Measurements from ENCODE around the gene WFDC8. TPM values are rescaled to one million over a fixed set of nuclear protein-coding genes. Genes with fewer than 3 reads are reported as not detected.

The WFDC8 gene
- total and polyA plus RNA-seq, 8 donors: not detected

DNA sequence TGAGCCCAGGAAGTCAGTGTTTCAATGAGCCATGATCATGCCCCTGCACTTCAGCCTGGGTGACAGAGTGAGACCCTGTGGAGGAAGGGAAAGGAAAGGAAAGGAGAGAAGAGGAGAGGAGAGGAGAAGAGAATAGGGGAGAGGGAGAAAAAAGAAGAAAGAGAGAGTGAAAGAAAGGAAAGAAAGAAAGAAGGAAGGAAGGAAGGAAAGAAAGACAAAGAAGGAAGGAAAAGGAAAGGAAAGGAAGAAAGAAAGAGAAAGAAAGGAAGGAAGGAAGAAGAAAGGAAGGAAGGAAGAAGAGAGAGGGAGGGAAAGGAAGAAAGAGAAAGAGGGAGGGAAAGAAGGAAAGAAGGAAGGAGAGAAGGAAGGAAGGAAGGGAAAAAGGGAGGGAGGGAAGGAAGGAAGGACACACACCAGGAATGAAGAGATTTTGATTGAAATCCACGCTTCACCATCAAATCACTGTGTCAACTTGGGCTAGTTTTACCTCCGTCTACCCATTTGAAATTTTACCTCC, 14.3 kb downstream of the WFDC8 start:
- no peaks in the 10 kb centered on the region for H3K9me3 ChIP-seq
- H3K27me3 ChIP-seq: peaks cover 0 to 11% (median 0%) of the 10 kb centered on the region in 3 donors
- H3K4me1 ChIP-seq: no peaks in the 10 kb centered on the region
- WGBS, 5 donors: 69 to 86% (median 80%) methylated on average over 2 of the region's 2 CpGs
- no peak overlapping the region for H3K4me3 ChIP-seq
- DNase-seq: no peak
- no peaks in the 10 kb centered on the region for H3K36me3 ChIP-seq
- H3K27ac ChIP-seq: no peak overlapping the region
- TF ChIP-seq, protein P1, sequence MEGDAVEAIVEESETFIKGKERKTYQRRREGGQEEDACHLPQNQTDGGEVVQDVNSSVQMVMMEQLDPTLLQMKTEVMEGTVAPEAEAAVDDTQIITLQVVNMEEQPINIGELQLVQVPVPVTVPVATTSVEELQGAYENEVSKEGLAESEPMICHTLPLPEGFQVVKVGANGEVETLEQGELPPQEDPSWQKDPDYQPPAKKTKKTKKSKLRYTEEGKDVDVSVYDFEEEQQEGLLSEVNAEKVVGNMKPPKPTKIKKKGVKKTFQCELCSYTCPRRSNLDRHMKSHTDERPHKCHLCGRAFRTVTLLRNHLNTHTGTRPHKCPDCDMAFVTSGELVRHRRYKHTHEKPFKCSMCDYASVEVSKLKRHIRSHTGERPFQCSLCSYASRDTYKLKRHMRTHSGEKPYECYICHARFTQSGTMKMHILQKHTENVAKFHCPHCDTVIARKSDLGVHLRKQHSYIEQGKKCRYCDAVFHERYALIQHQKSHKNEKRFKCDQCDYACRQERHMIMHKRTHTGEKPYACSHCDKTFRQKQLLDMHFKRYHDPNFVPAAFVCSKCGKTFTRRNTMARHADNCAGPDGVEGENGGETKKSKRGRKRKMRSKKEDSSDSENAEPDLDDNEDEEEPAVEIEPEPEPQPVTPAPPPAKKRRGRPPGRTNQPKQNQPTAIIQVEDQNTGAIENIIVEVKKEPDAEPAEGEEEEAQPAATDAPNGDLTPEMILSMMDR (IDR thresholded peaks at IDR 0.05): no peak
- TF ChIP-seq POLR2A (IDR thresholded peaks at IDR 0.05): no peak
- no peak for TF ChIP-seq EP300 (IDR thresholded peaks at IDR 0.05)
- TF ChIP-seq POLR2AphosphoS5 (IDR thresholded peaks at IDR 0.05): no peak
- intact Hi-C loops (cut with DNase I; ENCODE audit: low total_unique reads): no loop called here

- H3K27ac ChIP-seq: no peak overlapping the region
- no peaks in the 10 kb centered on the region for H3K27me3 ChIP-seq
- no peaks in the 10 kb centered on the region for H3K36me3 ChIP-seq
- no peak for DNase-seq
- no peaks in the 10 kb centered on the region for H3K4me1 ChIP-seq
- H3K4me3 ChIP-seq: no peak overlapping the region
- no peaks in the 10 kb centered on the region for H3K9me3 ChIP-seq
- 65 to 83% (median 67%) methylated on average over 1 of the region's 1 CpG for WGBS, 5 donors
- TF ChIP-seq, protein P1 (IDR thresholded peaks at IDR 0.05): no peak
- TF ChIP-seq EP300 (IDR thresholded peaks at IDR 0.05) (no peak), POLR2A (IDR thresholded peaks at IDR 0.05) (no peak), POLR2AphosphoS5 (IDR thresholded peaks at IDR 0.05) (no peak)
- intact Hi-C loops (cut with DNase I; ENCODE audit: low total_unique reads): no loop called here
Measured at GRCh38 chr20:45555198-45555597, 23.9 kb downstream of the WFDC8 start.

DNA sequence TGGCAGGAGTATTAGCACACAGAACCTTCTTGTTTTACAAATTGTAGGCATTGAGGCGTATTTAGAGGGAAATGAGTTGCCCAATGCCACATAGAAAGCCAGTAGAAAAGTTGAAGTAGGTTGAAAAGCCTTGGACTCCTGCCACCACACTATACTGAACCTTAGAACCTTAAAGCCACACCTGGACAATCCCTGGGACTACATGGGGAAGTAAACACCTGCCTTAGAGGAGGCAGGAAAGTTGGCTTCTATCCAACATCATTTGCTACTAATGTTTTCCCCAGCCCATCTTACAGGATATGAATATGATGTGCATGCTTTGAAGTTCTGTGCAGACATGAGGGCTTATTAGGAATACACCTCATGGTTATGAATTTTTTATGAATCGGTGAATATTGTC, 26.6 kb downstream of the WFDC8 start:
- DNase-seq: peak in 1 of 2 donors; percentile 1
- no peak overlapping the region for H3K4me3 ChIP-seq

DNA sequence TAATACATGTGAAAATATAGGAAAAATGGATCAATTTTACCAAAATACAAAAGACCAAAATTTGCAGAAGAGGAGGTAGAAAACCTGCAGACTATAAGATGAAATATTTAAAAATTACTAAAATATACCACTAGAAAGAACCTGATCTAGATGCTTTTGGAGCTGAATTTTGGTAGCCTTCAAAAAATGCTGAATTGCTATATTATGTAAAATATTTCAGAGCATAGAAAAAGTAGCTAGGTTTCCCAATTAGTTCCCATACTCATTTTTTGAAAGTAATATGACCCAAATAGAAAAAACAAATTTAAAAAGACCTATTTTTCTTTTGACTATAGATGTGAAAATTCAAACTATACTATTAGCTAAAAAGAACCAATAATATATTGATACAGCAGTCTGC, 28.3 kb downstream of the WFDC8 start:
- no peaks in the 10 kb centered on the region for H3K4me1 ChIP-seq
- DNase-seq: no peak
- H3K36me3 ChIP-seq: no peaks in the 10 kb centered on the region
- no peak overlapping the region for H3K27ac ChIP-seq
- intact Hi-C loops (cut with DNase I; ENCODE audit: low total_unique reads): no loop called here
- H3K9me3 ChIP-seq: no peaks in the 10 kb centered on the region
- TF ChIP-seq EP300 (IDR thresholded peaks at IDR 0.05) (no peak), POLR2A (IDR thresholded peaks at IDR 0.05) (no peak), POLR2AphosphoS5 (IDR thresholded peaks at IDR 0.05) (no peak)
- TF ChIP-seq, protein P1 (IDR thresholded peaks at IDR 0.05): no peak
- peaks cover 0 to 12% (median 0%) of the 10 kb centered on the region in 3 donors for H3K27me3 ChIP-seq
- H3K4me3 ChIP-seq: no peak overlapping the region

More for the DNA sequence above, 26.6 kb downstream of the WFDC8 start:
- intact Hi-C loops (cut with DNase I; ENCODE audit: low total_unique reads): no loop called here
- Histone ChIP-seq H3K27me3 (peaks cover 0 to 5% (median 0%) of the 10 kb centered on the region in 3 donors), H3K27ac (no peak overlapping the region), H3K9me3 (no peaks in the 10 kb centered on the region), H3K4me1 (no peaks in the 10 kb centered on the region), H3K36me3 (no peaks in the 10 kb centered on the region)
- 73 to 87% (median 78%) methylated on average over 2 of the region's 2 CpGs for WGBS, 5 donors
- TF ChIP-seq, protein P1 (IDR thresholded peaks at IDR 0.05): no peak
- TF ChIP-seq POLR2AphosphoS5 (IDR thresholded peaks at IDR 0.05) (no peak), POLR2A (IDR thresholded peaks at IDR 0.05) (no peak), EP300 (IDR thresholded peaks at IDR 0.05) (no peak)
